Lower leg skin (tissue), 4 donors: ENCODE data around the gene PRPF38A. TPM values are rescaled to one million over a fixed set of nuclear protein-coding genes. Genes with fewer than 3 reads are reported as not detected.

Source experiments
- DNase-seq, 2 donors: peaks; one replicate each; pipeline ENCODE4 v3.0.0-alpha.2; 2019; ENCODE audit warnings: low spot score in 2 of 2
- H3K4me3 ChIP-seq: fragments of 200-600 bp; sonication (generic); 2 replicates; pipeline ENCODE4 v1.5.1; 2017; ENCODE audit warnings: mild to moderate bottlenecking, low read depth; ENCODE audit not compliant: poor library complexity, severe bottlenecking
- CTCF ChIP-seq, 3 donors: fragments of 450-650 bp; IDR thresholded peaks; one replicate each; pipeline ENCODE4 v1.5.1; 2016; ENCODE audit warnings: antibody characterized with exemption in 3 of 3, mild to moderate bottlenecking in 3 of 3, moderate library complexity in 2 of 3
- POLR2A ChIP-seq, 2 donors: fragments of 450-650 bp; IDR thresholded peaks; one replicate each; pipeline ENCODE4 v1.6.1; 2016 to 2017; ENCODE audit warnings: antibody characterized with exemption in 2 of 2, mild to moderate bottlenecking in 1 of 2, moderate library complexity in 1 of 2
- WGBS, 2 donors: methylation state at CpG; one replicate each; pipeline ENCODE4 v1.1.5; 2018; 5-methylcytosine and 5-hydroxymethylcytosine counted together
- intact Hi-C: fragments of 100-400 bp; cut with DNase I; formaldehyde crosslinking; loops from one replicate; pipeline ENCODE4 v1.15.0; 2023; ENCODE audit warnings: low total_unique reads
- total RNA-seq, 4 donors: library from RNA; depleted of rRNA; stranded (reverse); fragments of >200 nt; gene quantifications; one replicate each; pipeline ENCODE4 v1.1.0, GENCODE V29; 2016

Gene PRPF38A, protein sequence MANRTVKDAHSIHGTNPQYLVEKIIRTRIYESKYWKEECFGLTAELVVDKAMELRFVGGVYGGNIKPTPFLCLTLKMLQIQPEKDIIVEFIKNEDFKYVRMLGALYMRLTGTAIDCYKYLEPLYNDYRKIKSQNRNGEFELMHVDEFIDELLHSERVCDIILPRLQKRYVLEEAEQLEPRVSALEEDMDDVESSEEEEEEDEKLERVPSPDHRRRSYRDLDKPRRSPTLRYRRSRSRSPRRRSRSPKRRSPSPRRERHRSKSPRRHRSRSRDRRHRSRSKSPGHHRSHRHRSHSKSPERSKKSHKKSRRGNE
- 10 to 100 TPM in 2 of 4 donors, 1 to 10 TPM in 2; 9.1 to 12.5 (median 10.2) TPM for total RNA-seq

- DNase-seq, result peak; percentile 98 to 99
- 1% methylated on average over 56 to 57 of the region's 57 CpGs for WGBS, 2 donors
- intact Hi-C loops, result no loop called here
- H3K4me3 ChIP-seq, result peak within 1 kb of the TSS; percentile 90
- peak in 1 of 2 donors; percentile 43 for TF ChIP-seq POLR2A (IDR thresholded peaks at IDR 0.05)
- no peak for TF ChIP-seq CTCF (IDR thresholded peaks at IDR 0.05)
Measured at GRCh38 chr1:52404116-52404974, at the start of gene PRPF38A, which contains the start of gene ORC1. TSS of gene PRPF38A (plus strand) at chr1:52404602. CDS start at chr1:52404750, 148 bp downstream. TSS of gene ORC1 (minus strand) at chr1:52404423. CDS start at chr1:52402223, 2,200 bp downstream.

DNA sequence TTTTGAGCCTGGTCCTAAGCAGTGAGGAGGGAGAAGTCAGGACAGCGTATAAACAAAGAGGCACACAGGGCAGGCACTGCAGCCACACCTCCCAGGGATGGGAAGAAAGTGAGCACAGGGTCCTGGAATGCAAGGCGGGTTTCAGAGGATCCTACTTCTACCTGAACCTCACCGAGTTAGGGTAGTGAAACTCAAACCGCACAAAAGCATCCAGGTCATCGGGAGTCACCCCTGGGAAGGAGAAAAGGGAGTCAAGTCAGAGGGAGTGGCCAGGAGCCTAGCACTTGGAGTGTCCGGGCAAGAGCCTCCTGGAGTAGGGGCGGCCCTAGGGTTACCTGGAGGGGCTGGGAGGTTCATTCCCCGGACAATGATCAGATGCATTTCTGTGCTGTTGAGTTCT lies 49.0 kb upstream of the PRPF38A start:
- 91 to 94% methylated on average over 8 of the region's 8 CpGs for WGBS, 2 donors
- intact Hi-C loops, result no loop called here
- TF ChIP-seq POLR2A (IDR thresholded peaks at IDR 0.05), result no peak
- no peak for TF ChIP-seq CTCF (IDR thresholded peaks at IDR 0.05)
- H3K4me3 ChIP-seq, result no peak overlapping the region
- peak in 1 of 2 donors; percentile 68 for DNase-seq

- intact Hi-C loops, result no loop called here
- WGBS, 2 donors, result 86 to 89% methylated on average over 11 of the region's 11 CpGs
- no peak overlapping the region for H3K4me3 ChIP-seq
- peak in 1 of 2 donors; percentile 85 for DNase-seq
- no peak for TF ChIP-seq CTCF (IDR thresholded peaks at IDR 0.05)
- no peak for TF ChIP-seq POLR2A (IDR thresholded peaks at IDR 0.05)
Measured at GRCh38 chr1:52355847-52356505, 48.4 kb upstream of the PRPF38A start.

DNA sequence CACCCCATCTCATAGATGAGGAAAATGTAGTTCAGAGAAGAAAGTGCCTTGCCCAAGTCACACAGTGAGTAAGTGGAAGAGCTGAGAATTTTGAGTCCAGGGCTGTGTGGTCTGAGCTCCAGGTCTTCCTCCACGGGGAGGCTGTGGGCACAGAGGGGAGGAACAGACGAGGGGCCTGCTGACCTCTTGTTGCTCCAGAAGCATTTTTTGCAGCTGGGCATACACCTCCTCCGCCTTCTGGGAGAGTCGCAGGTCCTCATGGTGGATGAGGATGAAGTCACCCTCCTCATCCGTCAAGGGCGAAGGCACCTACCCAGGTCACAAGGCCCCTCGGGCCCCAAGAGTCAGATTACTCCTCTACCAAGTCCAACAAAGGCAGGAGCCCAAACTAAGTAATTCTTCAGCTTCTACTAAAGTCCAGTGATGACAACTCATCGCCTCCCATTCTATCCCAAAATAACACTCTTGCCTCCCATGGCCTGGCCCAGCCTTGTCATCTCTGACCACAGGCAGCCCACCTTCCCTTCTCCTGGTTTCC lies 47.5 kb upstream of the PRPF38A start:
- no peak overlapping the region for H3K4me3 ChIP-seq
- intact Hi-C loops, result no loop called here
- TF ChIP-seq POLR2A (IDR thresholded peaks at IDR 0.05) (no peak), CTCF (IDR thresholded peaks at IDR 0.05) (no peak)
- no peak for DNase-seq
- 90 to 91% methylated on average over 8 of the region's 8 CpGs for WGBS, 2 donors

GRCh38 chr1:52357397-52357796 lies 47.0 kb upstream of the PRPF38A start:
- no peak overlapping the region for H3K4me3 ChIP-seq
- 90 to 96% methylated on average over 4 to 5 of the region's 9 CpGs for WGBS, 2 donors
- no peak for DNase-seq
- intact Hi-C loops, result no loop called here
- TF ChIP-seq POLR2A (IDR thresholded peaks at IDR 0.05), result no peak
- TF ChIP-seq CTCF (IDR thresholded peaks at IDR 0.05), result no peak
